Retinal pigment epithelial cell (primary cell): ENCODE results near the gene FNDC3B.

Source experiments
- DNase-seq: peaks from one replicate; pipeline ENCODE4 v3.0.0-alpha.2; 2010; ENCODE audit warnings: low read depth
- H3K4me3 ChIP-seq: 2 replicates; pipeline ENCODE4 v1.5.1; 2011; ENCODE audit warnings: mild to moderate bottlenecking, low read length, control low read depth, moderate library complexity
- CTCF ChIP-seq: conservative IDR thresholded peaks from 2 replicates; pipeline ENCODE4 v1.5.1; 2011; ENCODE audit warnings: low read depth, low read length, control low read depth, inconsistent platforms

Gene FNDC3B

GRCh38 chr3:172047567-172048115, 8.3 kb downstream of the FNDC3B start:
- no peak overlapping the region for H3K4me3 ChIP-seq
- no peak for DNase-seq
- TF ChIP-seq CTCF: no peak

GRCh38 chr3:172048599-172048998, 9.2 kb downstream of the FNDC3B start:
- no peak overlapping the region for H3K4me3 ChIP-seq
- no peak for TF ChIP-seq CTCF
- DNase-seq: no peak

GRCh38 chr3:172051310-172051956, 12.1 kb downstream of the FNDC3B start:
- H3K4me3 ChIP-seq: no peak overlapping the region
- TF ChIP-seq CTCF: no peak
- DNase-seq: no peak

GRCh38 chr3:172051957-172052354, 12.6 kb downstream of the FNDC3B start:
- no peak overlapping the region for H3K4me3 ChIP-seq
- TF ChIP-seq CTCF: no peak
- DNase-seq: no peak

GRCh38 chr3:172052405-172052804, 13.0 kb downstream of the FNDC3B start:
- no peak for DNase-seq
- no peak overlapping the region for H3K4me3 ChIP-seq
- TF ChIP-seq CTCF: no peak

GRCh38 chr3:172054115-172054764, 14.9 kb downstream of the FNDC3B start:
- no peak overlapping the region for H3K4me3 ChIP-seq
- DNase-seq: no peak
- TF ChIP-seq CTCF: no peak

GRCh38 chr3:172056416-172056815, 17.0 kb downstream of the FNDC3B start:
- H3K4me3 ChIP-seq: no peak overlapping the region
- no peak for DNase-seq
- no peak for TF ChIP-seq CTCF
